GM18870 (cell line): ENCODE measurements around the gene ATP10A.
"Not testable (repeated sequence)": the region's sequence is repeated elsewhere in the genome, so short reads cannot be mapped to it uniquely, and the experiment has no call there.

Experiments
- ATAC-seq: cut with Tn5 transposase; IDR thresholded peaks from one replicate; pipeline ENCODE4 v1.9.1; 2021; ENCODE audit warnings: moderate library complexity; ENCODE audit not compliant: unreplicated experiment

The ATP10A gene

GRCh38 chr15:25884370-25884769, 21.2 kb upstream of the ATP10A start:
- ATAC-seq, result no peak

GRCh38 chr15:25883463-25884259, 20.5 kb upstream of the ATP10A start:
- no peak for ATAC-seq

- no peak for ATAC-seq
Measured at GRCh38 chr15:25882466-25882865, 19.3 kb upstream of the ATP10A start.

- ATAC-seq, result not testable (repeated sequence)
Measured at GRCh38 chr15:25880877-25881276, 17.8 kb upstream of the ATP10A start.

GRCh38 chr15:25880411-25880810, 17.3 kb upstream of the ATP10A start:
- ATAC-seq, result no peak

- ATAC-seq, result no peak
Measured at GRCh38 chr15:25879438-25879837, 16.3 kb upstream of the ATP10A start.

GRCh38 chr15:25877681-25878080, 14.6 kb upstream of the ATP10A start:
- ATAC-seq, result no peak

- no peak for ATAC-seq
Measured at GRCh38 chr15:25876231-25877140, 13.4 kb upstream of the ATP10A start.

GRCh38 chr15:25875566-25875965, 12.4 kb upstream of the ATP10A start:
- no peak for ATAC-seq

- ATAC-seq, result no peak
Measured at GRCh38 chr15:25874379-25874778, 11.3 kb upstream of the ATP10A start.

GRCh38 chr15:25871403-25871802, 8.3 kb upstream of the ATP10A start:
- no peak for ATAC-seq

GRCh38 chr15:25870938-25871337, 7.8 kb upstream of the ATP10A start:
- no peak for ATAC-seq

GRCh38 chr15:25869701-25870100, 6.6 kb upstream of the ATP10A start:
- no peak for ATAC-seq

GRCh38 chr15:25866874-25867273, 3.7 kb upstream of the ATP10A start:
- no peak for ATAC-seq

GRCh38 chr15:25866251-25866650, 3.1 kb upstream of the ATP10A start:
- ATAC-seq, result no peak

GRCh38 chr15:25864966-25865365, 1.8 kb upstream of the ATP10A start:
- no peak for ATAC-seq

- no peak for ATAC-seq
Measured at GRCh38 chr15:25863968-25864580, 947 bp upstream of the ATP10A start.

GRCh38 chr15:25862472-25863110, 536 bp downstream of the ATP10A start:
- no peak for ATAC-seq

GRCh38 chr15:25862071-25862471, 1.1 kb downstream of the ATP10A start:
- ATAC-seq, result no peak

- ATAC-seq, result no peak
Measured at GRCh38 chr15:25860885-25861866, 2.0 kb downstream of the ATP10A start.
